Endothelial cell of hepatic sinusoid (primary cell): ENCODE data around the gene PTPRM.

Source experiments
- in situ Hi-C: cut with HindIII; loops from 2 replicates; pipeline ENCODE4 v1.10.0; 2017; ENCODE audit warnings: low sequenced_read_pairs

PTPRM gene

DNA sequence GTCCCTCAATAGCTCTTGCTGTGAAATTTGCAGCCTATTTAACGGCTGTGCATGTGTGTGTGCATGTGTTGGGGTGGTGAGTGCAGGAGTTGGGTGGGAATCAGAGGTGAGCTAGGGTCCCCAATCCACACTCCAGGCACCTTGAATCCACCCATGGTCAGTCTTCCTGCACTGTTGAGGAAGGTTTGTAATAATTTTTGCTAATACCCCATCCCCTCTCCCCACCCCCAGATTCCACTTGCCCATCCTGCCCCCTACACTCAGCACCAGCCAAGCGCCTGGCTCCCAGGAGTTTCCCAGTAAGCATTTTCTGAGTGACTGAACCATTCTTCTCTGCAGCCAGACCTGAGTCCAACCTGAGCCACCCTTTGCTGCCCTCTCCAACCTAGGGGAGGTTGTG lies 833.7 kb downstream of the PTPRM start:
- in situ Hi-C loops, result loop anchor here (5.0 kb wide), 1 partner anchor 69 kb away; no protein-coding TSS in a partner anchor

DNA sequence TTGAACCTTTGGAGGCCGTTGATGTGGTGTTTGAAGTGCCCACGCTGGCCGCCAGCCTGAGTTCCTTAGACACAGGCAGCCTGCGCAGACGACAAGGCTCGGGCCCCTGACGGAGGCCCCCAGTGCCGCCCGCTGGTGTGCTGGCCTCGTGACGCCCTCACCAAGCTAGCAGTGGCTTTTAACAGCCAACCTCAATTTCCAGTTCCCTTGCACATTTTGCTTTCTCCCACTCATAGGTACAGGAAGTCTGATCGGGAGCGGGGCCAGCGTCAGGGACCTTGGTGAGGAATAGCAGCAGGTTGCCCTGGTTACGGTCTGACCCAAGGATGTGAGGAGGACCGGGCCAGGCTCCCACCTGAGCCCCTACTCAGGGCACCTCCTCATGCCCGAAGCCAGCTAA lies 834.5 kb downstream of the PTPRM start:
- in situ Hi-C loops, result loop anchor here (5.0 kb wide), 1 partner anchor 69 kb away; no protein-coding TSS in a partner anchor

DNA sequence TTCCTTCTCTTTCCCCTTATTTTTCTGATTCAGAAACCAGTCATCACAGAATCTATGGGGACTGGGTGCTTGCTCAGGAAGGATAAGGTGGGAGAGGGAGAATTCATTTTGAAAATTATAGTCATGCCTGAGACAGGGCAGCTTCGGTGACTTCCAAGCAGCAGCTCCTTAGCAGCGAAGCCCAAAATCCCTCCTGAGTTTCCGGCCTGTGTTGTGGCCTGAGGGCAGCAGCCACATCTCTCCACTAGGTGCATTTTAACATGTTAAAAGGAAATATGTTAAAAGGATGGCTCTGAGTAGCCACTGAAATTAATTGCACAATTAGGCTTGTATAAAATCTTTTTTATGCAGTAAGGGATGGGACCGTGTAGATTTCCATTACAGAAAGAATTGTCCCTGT lies 835.1 kb downstream of the PTPRM start:
- in situ Hi-C loops, result loop anchor here (5.0 kb wide), 1 partner anchor 70 kb away; no protein-coding TSS in a partner anchor

DNA sequence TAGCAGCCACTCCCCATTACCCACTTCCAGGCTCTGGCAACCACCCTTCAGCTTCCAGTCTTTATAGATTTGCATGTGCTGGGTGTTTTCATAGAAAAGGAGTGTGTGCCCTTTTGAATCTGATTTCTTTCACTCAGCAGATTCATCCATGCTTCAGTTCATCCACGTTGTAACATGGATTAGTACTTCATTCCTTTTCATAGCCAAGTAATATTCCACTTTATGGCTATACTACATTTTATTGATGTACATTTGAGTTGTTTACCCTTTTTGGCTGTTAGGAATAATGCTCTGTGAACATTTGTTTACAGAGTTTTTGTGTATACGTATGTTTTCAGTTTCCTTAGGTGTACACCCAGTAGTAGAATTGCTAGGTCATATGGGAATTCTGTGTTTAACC lies 836.6 kb downstream of the PTPRM start:
- in situ Hi-C loops, result loop anchor here (5.0 kb wide), 1 partner anchor 71 kb away; no protein-coding TSS in a partner anchor

DNA sequence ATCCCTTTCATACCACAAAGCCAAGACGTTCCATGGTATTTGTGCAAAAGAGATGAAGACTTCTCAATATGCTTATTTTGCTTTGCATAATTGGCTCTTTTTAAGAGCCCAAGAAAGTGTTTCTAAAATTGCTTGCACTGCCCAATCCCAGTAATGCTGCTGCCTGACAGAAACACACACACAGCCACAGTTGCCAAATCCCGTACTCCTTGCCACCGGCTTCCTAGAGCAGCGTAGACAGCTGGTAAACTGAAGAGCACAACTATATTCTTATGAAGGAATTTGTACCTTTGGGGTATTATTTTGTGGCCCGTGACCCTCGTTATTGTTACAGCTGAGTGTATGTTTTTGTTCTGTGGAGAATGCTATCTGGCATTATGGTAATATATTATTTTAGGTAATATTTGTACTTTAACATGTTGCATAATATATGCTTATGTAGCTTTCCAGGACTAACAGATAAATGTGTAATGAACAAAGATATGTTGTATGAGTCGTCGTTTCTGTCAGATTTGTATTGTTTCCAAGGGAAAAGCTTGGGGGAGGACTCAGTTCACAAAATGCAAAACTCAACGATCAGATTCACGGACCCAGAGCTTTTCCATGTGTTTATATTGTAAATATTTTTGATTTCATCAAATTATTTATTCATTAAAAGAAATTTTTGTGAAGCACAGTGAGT lies 839.2 kb downstream of the PTPRM start:
- in situ Hi-C loops, result no loop called here

DNA sequence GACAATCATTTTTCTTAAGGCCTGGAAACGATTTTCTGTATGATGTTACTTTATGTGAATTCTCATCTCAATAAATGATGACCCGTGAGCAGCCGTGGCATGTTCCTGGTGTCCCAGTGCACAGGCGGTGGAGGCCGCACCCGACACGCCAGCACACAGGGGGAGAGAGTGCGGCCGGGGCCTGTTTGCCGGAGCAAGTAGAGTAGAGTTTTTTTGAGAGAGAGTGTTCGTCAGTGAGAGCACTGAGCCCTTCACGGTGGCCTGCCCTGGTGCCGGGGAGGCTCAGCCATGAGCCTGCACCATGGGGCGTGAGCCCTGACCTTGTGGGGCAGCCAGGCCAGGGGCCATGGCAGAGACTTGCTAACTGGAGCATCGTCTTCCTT lies 839.7 kb downstream of the PTPRM start:
- in situ Hi-C loops, result no loop called here

DNA sequence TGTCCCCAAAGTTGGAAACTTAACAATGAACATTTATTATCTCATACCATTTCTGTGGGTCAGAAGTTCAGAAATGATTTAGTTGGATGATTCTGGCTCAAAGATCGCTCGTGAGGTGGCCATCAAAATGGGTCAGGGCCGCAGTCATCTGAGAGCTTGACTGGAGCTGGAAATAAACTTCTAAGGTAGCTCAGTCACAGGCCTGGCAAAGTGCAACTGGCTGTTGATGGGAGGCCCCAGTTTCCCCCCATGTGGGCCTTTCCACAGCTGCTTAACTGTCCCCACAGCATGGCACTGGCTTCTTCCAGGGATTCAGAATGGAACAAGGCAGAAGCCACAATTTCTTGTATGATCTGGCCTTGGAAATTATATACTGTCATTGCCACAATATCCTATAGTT lies 842.0 kb downstream of the PTPRM start:
- in situ Hi-C loops, result no loop called here

DNA sequence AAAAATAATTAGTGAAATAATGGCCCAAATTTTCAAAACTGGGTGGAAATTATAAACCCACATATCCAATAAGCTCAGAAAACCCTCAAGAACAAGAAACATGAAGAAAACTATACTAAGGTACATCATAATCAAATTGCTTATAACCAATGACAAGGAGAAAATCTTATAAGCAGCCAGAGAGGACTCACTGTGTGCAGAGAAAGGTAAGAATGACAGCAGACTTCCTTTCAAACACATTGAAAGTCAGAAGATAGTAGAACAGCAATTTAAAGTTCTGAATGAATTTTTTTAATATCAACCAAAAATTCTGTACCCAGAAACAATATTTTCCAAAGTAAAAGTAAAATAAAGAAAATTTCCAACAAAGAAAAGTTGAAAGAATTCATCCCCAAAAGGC lies 844.4 kb downstream of the PTPRM start:
- in situ Hi-C loops, result no loop called here

DNA sequence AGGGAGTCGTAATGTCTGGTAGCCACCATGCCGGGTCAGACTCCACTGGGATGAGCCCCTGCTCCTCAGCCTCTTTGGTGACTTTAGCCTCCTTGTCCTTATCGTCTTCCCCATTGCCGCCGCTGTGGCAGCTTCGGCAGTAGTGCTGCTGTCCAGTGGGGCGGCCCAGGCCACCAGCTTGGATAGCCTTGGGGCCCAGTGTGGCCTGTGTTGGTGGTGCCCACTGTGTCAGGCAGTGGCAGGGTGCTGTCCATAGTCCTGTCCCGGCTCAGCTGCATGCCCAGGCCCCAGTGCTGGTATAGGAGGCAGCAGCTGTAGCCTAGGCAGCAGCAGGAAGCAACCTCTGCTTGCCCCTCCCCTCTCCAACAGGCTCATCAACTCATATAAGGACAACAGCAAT lies 845.0 kb downstream of the PTPRM start:
- in situ Hi-C loops, result no loop called here

DNA sequence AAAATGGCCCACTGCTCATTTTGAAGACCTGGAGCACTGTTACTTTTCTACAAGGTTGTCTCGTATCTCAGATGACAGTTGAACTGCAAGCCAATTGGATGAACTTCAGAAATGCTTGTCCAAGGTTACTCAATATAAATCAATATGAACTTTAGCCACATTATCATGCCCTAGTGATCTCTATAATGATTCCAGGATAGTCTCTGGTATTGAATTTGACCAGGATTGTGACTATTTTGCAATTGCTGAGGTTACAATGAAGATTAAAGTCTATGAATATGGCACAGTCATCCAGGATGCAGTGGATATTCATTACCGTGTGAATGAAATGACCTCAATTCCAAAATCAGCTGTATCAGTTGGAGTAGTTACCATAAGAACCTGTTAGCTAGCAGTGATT lies 846.1 kb downstream of the PTPRM start:
- in situ Hi-C loops, result no loop called here

DNA sequence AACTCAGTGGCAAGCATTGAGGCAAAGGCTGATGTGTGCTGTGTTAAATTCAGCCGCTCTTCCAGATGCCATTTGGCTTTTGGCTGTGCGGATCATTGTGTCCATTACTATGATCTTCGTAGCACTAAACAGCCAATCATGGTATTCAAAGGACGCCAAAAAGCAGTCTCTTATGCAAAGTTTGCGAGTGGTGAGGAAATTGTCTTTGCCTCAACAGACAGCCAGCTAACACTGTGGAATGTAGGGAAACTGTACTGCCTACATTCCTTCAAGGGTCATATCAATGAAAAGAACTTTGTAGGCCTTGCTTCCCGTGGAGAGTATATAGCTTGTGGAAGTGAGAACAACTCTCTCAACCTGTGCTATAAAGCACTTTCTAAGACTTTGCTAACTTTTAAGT lies 846.6 kb downstream of the PTPRM start:
- in situ Hi-C loops, result no loop called here

DNA sequence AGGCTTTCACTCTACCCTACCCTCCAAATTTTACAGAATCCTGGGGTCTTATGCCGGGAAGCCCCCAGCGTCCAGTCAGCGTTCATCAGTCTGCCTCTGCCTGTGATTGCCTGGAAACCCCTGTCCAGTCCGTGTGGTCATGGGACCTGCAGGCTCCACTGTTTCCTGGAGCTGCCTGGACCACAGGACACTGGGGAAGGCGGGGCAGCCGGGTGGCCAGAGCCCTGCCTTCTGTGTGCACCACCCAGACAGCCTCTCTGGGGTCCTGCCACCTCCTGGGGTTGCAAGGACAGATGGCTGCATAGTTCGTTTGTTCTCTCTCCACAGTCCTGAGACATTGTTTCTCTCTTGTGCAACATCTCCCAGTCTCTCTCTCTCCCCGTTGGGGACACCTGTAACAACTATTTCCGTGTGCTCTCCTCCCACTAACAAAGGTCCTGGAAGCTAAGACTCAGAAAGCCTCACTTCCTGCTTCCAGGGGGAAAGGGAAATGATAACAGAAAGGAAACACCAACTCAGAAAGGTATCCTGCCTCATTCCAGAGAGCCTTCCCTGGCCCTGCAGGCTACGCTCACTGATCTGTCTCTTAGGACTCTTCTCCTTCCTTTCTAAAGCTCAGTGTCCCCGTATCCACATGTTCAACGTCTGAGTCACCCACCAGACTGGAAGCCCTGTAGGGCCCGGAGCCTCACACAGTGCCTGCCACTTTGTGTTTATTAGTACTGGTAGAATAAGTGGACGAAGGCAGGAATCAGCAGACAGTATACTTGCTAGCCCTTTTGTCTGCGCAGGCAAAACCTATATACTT lies 849.3 kb downstream of the PTPRM start:
- in situ Hi-C loops, result no loop called here

DNA sequence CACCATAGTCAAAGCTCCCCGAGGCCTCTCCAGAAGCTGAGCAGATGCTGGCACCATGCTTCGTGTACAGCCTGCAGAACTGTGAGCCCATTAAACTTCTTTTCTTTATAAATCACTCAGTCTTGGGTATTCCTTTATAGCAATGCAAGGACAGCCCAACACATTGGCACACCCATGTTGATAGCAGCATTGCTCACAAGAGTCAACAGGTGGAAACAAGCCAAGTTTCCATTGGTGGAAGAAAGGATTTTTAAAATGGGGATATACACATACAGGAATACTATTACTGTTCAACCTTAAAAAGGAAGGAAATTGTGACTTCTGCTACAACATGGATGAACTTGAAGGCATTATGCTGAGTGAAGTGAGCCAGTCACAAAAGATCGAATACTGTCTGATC lies 855.3 kb downstream of the PTPRM start:
- in situ Hi-C loops, result no loop called here

DNA sequence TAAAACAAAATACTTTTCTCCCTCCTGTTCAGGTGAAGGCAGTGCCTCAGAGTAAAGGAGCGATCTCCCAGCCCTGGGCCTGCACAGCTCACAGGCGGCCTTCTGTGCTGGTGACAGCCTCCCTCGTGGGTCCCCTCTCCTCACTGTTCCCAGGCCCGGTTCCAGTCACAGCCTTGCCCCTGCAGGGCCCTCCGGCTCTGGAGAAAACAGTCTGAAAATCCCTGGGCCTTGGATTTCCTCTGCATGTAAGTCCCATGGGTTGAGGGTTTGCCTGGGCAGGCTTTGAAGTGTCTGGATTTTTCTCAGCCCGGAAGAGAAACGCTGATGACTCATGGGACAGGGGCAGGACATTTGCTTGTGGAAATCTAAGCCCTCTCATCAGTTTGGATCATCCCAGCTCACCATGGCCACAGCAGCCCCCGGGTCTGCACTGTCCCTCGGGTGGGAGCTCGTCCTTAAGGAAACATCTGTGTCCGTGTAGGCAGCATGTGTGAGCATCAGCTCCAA lies 856.0 kb downstream of the PTPRM start:
- in situ Hi-C loops, result no loop called here

DNA sequence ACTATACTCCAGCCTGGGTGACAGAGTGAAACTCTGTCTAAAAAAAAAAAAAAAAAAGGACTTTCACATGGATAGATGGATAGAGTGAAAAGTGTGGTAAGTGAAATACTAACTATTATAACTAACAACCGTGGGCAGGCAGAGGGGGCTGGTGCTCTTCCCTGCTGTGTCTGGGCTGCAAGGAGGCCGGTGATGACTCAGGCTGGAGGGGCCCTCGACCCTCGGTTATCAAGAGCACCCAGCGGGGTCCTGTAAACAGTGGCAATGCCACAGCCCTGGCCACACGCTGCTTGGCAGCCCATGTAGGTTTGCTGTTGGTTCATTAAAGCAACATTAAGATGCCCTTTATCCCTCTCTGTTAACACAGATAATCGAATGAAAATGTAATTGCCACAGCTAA lies 857.4 kb downstream of the PTPRM start:
- in situ Hi-C loops, result no loop called here

DNA sequence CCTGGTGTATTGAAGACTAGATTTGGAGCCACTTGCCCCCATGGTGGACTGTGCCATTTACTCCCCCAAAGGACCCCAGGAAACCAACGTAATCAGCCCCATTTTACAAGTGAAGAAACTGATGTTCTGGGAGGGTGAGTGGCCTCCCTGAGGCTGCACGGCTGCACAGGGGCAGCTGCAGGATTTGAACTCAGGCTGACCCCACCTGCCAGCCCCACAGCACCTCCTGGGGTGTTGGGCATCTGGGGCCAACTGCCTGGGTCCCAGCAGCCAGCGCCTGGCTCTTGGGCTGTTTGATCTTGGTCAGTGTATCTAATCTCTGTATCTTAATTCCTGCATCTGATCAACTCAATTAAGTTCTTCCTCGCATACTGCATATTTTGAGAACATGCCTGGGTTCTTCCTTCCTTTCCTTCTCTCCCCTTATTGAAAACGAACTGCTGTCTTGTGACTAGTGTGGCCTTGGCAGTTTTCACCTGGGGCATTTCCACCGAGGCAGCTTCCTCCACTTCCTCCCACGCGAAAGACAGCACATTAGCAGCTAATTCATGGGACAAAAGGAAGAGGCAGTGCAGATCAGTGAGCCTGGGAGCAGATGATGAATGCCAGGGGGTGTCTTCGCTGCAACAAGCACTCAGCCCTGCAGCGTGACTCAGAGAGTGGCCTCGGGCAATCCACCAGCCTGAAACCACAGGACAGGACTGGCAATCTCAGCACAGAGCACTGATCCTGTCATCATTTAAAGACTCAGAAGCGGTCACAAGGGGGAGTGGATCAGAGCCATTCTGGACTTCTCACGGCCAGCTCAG lies 858.0 kb downstream of the PTPRM start:
- in situ Hi-C loops, result no loop called here

DNA sequence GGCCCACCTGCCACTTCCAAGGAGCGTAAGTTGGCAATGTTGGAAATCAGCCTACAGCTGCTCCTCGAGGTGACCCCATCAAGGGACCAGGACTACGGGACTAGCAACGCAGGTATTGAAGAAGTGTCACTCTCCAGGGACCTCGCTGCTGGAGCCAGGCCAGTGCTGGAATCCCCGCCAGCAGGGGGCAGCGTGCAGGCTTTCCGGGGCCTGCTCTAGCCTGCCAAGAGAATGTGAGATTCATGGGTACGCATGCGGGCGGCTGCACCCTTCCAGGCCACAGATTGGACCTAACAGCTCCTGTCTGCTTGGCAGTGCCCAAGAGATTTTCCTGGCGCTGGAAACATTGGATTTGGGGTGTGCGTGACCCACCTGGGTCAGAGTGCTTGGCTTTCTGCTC lies 859.3 kb downstream of the PTPRM start:
- in situ Hi-C loops, result no loop called here

DNA sequence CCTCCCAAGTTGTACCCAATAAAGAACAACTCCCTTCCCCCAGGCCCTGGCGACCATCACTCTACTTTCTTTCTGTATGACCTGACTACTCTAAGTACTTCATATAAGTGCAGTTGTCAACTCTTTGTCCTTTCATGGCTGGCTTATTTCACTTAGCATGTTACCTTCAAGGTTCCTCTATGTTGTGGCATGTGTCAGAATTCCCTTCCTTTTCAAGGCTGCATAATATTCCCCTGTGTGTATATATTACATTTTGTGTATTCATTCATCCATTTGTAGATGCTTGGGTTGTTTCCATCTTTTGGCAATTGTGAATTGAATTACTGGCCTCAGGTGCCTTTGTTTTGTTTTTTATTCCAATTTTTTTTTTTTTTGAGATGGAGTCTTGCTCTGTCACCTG lies 860.2 kb downstream of the PTPRM start:
- in situ Hi-C loops, result no loop called here

DNA sequence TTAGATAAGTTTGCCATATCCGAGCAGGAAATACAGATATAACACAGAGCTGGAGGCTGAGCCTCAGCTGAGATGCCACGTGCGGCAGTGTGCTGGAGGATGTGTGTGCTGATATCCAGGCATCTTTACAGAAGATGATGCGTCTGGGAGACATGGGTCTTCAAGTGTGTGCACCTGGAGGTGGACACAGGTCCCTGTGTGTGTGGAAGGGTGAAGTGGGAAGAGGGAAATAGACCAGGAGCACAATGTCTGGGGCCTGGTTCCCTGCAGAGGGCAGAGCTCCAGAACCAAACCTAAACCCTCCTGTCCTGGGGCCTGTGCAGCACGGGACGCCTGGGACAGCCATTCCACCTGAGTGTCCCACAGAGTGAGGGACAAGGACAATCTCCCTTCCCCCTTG lies 861.8 kb downstream of the PTPRM start:
- in situ Hi-C loops, result no loop called here

DNA sequence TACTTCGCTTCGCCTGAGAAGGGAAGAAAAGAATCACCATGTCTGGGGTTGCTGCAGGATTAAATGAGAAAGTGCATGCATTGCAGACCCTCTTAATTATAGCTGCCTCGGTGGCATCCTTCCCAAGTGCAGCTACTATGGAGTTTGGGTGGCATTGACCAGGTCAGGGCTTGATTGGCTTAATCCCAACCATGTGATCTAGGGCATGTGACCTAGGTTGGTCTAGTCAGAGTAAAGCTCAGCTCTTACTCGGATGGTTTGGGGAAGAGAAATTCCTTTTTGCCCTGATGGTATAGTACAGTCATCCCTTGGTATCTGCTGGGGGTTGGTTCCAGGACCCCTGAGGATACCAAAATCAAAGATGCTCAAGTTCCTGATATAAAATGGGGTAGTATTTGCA lies 863.9 kb downstream of the PTPRM start:
- in situ Hi-C loops, result no loop called here

DNA sequence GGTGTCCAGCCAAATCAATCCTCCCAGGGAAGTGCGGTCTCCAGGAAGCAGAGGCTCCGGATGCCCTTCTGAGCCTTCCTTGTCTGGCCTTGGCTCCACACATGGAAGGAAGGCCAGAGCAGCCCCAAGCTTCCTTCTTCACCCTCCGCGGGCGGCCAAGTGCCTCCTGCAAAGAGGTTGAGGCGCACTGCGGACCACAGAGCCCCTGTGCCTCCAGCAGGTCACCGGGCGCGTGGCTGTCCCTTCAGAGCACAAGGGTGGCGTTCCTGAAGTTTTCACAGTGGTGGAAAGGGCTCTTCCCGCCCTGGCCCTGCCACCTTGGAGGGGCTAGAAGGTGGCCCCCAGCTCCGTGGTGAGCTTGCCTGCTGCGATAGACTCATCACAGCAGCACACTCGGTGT lies 866.2 kb downstream of the PTPRM start:
- in situ Hi-C loops, result no loop called here
